Middle frontal gyrus (tissue), 1 donor: Measurements from ENCODE around the gene GTF2F1.
"Not testable (repeated sequence)": the region's sequence is repeated elsewhere in the genome, so short reads cannot be mapped to it uniquely, and the experiment has no call there.

Source experiments
- DNase-seq: peaks from one replicate; pipeline ENCODE4 v3.0.0-alpha.2; 2015; ENCODE audit warnings: low spot score; ENCODE audit errors: extremely low spot score

Gene GTF2F1

GRCh38 chr19:6358003-6358402 is 35.0 kb downstream of the GTF2F1 start:
- no peak for DNase-seq

- no peak for DNase-seq
Measured at GRCh38 chr19:6357174-6357573, 35.8 kb downstream of the GTF2F1 start.

DNA sequence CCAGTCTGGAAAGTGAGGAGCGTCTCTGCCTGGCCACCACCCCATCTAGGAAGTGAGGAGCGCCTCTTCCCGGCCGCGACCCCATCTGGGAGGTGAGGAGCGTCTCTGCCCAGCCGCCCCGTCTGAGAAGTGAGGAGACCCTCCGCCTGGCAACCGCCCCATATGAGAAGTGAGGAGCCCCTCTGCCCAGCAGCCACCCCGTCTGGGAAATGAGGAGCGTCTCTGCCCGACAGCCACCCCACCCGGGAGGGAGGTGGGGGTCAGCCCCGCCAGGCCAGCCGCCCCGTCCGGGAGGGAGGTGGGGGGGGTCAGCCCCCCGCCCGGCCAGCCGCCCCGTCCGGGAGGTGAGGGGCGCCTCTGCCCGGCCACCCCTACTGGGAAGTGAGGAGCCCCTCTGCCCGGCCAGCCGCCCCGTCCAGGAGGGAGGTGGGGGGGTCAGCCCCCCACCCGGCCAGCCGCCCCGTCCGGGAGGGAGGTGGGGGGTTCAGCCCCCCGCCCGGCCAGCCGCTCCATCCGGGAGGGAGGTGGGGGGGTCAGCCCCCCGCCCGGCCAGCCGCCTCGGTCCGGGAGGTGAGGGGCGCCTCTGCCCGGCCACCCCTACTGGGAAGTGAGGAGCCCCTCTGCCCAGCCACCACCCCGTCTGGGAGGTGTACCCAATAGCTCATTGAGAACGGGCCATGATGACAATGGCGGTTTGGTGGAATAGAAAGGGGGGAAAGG is 37.5 kb downstream of the GTF2F1 start:
- DNase-seq = not testable (repeated sequence)

DNA sequence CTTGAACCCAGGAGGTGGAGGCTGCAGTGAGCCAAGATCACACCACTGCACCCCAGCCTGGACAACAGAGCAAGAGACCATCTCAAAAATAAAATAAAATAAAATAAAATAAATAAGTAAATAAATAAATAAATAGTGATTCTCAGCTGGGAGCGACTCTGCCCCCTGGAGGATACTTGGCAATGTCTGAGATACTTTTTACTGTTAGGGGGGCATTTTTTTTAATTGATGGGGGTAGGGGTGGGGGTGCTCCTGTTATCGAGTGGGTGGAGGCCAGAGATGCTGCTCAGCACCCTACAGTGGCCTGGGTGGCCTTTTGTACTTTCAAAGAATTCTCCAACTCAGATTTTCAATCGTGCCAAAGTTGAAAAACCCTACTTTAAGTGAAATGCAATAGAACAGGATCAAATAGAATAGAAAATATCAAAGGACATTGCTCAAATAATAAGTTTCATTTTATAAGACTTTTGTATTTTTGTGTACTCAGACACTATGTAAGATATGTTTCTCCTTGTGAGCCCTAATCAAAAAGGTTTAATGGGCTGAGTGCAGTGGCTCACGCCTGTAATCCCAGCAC is 38.8 kb downstream of the GTF2F1 start:
- no peak for DNase-seq

DNA sequence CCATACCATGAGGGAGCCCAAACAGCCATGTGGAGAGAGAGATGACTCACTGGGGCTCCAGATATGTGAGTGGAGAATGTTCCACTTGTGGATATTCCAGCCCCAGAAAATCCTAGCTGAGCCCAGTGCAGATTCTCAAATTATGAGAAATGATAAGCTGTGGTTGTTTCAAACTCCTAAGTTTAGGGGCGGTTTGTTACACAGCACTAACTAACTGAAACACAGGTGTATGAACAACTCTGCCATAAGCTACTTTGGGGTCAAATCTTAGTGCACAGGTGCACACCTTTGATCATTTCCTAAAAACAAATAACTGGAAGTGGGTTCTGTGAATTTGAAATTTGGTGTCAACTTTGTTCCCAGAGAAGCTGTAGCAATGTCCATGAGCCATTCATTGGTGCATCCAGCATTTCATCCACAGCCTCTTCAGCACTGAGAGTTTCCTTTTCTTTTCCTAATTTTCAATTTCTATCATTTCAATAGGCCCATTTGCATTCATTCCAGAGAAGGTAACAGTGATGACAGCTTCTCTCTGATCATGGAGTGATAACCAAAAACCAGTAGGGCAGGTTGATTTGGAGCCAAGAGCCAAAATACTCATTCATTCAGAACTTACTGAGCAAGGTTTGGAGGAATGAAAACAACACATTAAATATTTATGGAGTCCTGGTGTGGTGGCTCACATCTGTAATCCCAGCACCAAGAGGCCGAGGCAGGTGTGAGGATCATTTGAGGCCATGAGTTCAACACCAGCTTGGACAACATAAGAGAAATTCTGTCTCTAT is 40.4 kb downstream of the GTF2F1 start:
- no peak for DNase-seq

DNA sequence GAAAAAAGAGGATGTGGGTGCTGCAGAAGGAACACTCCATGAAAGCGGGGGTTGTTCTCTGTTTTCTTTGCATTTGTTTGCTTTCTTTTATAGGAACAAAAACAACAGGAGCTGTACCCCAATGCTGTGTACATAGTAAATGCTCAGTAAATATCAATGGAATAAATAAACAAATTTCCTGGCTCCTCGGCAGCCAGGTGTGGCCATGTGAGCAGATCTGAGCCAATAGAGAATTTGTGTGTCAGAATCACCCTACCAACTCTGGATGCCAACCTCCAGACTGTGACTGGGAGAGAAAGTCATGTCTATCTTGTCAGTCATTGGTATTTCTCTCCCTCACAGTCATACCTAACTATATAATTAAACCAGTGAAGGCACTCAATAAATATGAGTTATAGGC is 42.3 kb downstream of the GTF2F1 start:
- DNase-seq = no peak

- not testable (repeated sequence) for DNase-seq
Measured at GRCh38 chr19:6349271-6349670, 43.7 kb downstream of the GTF2F1 start.

GRCh38 chr19:6343462-6343861 is 49.5 kb downstream of the GTF2F1 start:
- DNase-seq = no peak

- no peak for DNase-seq
Measured at GRCh38 chr19:6340493-6341201, 52.3 kb downstream of the GTF2F1 start.

DNA sequence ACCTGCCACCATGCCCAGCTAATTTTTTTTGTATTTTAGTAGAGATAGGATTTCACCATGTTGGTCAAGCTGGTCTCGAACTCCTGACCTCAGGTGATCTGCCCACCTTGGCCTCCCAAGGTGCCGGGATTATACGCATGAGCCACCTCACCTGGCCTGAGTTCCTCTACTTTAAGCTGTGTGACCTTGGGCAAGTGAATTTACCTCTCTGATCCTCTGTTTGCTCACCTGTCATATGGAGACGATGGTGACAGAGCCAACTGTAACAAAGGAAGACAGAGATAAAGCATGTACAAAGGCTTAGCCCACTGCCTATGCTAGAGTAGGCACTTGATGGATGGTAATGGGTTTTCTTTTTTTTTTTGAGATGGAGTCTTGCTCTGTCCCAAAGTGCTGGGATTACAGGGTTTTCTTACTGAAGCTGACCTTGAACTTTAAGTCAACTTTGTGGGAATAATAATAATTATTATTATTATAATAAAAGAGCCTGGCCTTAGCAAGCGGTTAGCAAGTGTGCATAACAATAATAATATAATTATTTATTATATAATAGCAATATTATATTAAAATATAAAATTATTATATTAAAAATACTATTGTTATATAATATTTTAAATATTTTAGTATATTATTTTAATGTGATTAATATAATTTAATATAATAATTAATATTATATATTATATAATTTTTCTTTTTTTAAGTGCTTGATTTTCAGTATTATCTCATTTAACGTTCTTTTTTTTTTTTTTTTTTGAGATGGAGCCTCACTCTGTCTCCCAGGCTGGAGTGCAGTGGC is 58.3 kb downstream of the GTF2F1 start:
- no peak for DNase-seq

DNA sequence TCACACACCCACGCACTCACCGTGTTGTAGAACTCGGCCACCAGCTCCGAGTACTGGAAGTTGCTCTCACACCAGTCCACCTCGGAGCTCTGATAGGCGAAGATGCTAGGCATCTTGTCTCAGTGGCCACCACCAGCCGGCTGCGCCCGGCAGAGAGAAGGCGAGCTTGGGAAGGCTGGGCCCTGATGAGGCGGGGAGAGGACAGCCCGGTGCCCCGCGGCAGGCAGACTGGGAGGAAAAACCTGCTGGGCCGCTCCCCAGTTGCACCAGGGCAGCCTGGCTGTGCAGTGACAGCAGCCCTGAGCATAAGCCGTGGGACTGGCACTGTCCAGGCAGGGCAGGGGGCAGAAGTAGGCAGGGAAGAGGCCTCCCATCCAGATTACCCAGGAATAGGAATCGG is 59.5 kb downstream of the GTF2F1 start, which contains the start of gene ACER1:
Gene ACER1, minus strand, starts transcription at position 174 of the 400 bp plus-strand sequence. Its CDS starts 61 bp downstream, at position 113.
- DNase-seq = no peak
